IPS-NIHi7 (cell line): ENCODE data around the gene DGCR2.

Experiments used
- DNase-seq: peaks from one replicate; pipeline ENCODE4 v3.0.0; 2012; ENCODE audit warnings: mixed read lengths; ENCODE audit errors: extremely low spot score

DGCR2 gene

GRCh38 chr22:19128009-19128401 lies 5.8 kb upstream of the DGCR2 start:
- no peak for DNase-seq

- DNase-seq = no peak
Measured at GRCh38 chr22:19127329-19128008, 5.3 kb upstream of the DGCR2 start.

GRCh38 chr22:19126309-19127273 lies 4.4 kb upstream of the DGCR2 start:
- no peak for DNase-seq

GRCh38 chr22:19125474-19126308 lies 3.5 kb upstream of the DGCR2 start:
- no peak for DNase-seq

GRCh38 chr22:19125011-19125410 lies 2.8 kb upstream of the DGCR2 start:
- no peak for DNase-seq

GRCh38 chr22:19124377-19124776 lies 2.2 kb upstream of the DGCR2 start:
- no peak for DNase-seq

- no peak for DNase-seq
Measured at GRCh38 chr22:19123936-19124335, 1.7 kb upstream of the DGCR2 start.

GRCh38 chr22:19122752-19123492 lies 710 bp upstream of the DGCR2 start:
- DNase-seq = peak; percentile 69

GRCh38 chr22:19121631-19122142 lies 525 bp downstream of the DGCR2 start:
- peak; percentile 59 for DNase-seq

GRCh38 chr22:19120829-19121630 lies 1.2 kb downstream of the DGCR2 start:
- DNase-seq = peak; percentile 72

GRCh38 chr22:19119949-19120348 lies 2.3 kb downstream of the DGCR2 start:
- no peak for DNase-seq

GRCh38 chr22:19118329-19118880 lies 3.8 kb downstream of the DGCR2 start:
- no peak for DNase-seq

GRCh38 chr22:19117111-19117512 lies 5.1 kb downstream of the DGCR2 start:
- DNase-seq = no peak

GRCh38 chr22:19115628-19116027 lies 6.6 kb downstream of the DGCR2 start:
- no peak for DNase-seq

GRCh38 chr22:19114984-19115552 lies 7.1 kb downstream of the DGCR2 start:
- DNase-seq = no peak

GRCh38 chr22:19113429-19113828 lies 8.8 kb downstream of the DGCR2 start:
- DNase-seq = no peak

GRCh38 chr22:19111584-19111983 lies 10.6 kb downstream of the DGCR2 start:
- DNase-seq = no peak

GRCh38 chr22:19111140-19111539 lies 11.1 kb downstream of the DGCR2 start:
- no peak for DNase-seq

- no peak for DNase-seq
Measured at GRCh38 chr22:19110646-19111045, 11.6 kb downstream of the DGCR2 start.

- no peak for DNase-seq
Measured at GRCh38 chr22:19110064-19110458, 12.2 kb downstream of the DGCR2 start.
